IMR-90 (cell line): ENCODE results near the gene TSEN54. TPM values are rescaled to one million over a fixed set of nuclear protein-coding genes. Genes with fewer than 3 reads are reported as not detected.

ENCODE experiments used
- ATAC-seq: fragments of 200-7000 bp; cut with Tn5 transposase; 2 replicates; pipeline ENCODE4 v1.9.1; 2020; ENCODE audit warnings: low read depth, mild to moderate bottlenecking, moderate library complexity
- BruUV-seq: library from RNA; stranded (reverse); fragments of 400-500 nt; replicated peaks from 2 replicates; lab custom pipeline; 2021; lab: Mats Ljungman, UMichigan
- CTCF ChIA-PET: fragments of 300-600 bp; formaldehyde crosslinking; extraction: SDS; loops from one replicate; lab custom pipeline; 2021; ENCODE audit warnings: antibody characterized with exemption; lab: Yijun Ruan, JAX
- POLR2A ChIA-PET: fragments of 300-600 bp; sonication (Branson Sonifier 250); formaldehyde crosslinking; loops from one replicate; lab custom pipeline; 2022; ENCODE audit warnings: antibody characterized with exemption; ENCODE audit not compliant: unreplicated experiment; lab: Charles Lee
- DNase-seq: peaks from one replicate; pipeline ENCODE4 v3.0.0; 2013
- H2AFZ ChIP-seq: replicated peaks from 2 replicates; pipeline ENCODE3; 2013; ENCODE audit warnings: low read length, mild to moderate bottlenecking; ENCODE audit not compliant: poor library complexity
- H2AK5ac ChIP-seq: 2 replicates; pipeline ENCODE4 v1.6.1; 2013; ENCODE audit warnings: low read depth, low read length, inconsistent platforms
- H2AK9ac ChIP-seq: replicated peaks from 2 replicates; pipeline ENCODE3; 2013; ENCODE audit warnings: mild to moderate bottlenecking, low read depth, low read length, moderate library complexity; ENCODE audit not compliant: poor library complexity
- H2BK120ac ChIP-seq: 2 replicates; pipeline ENCODE4 v1.6.1; 2013; ENCODE audit warnings: low read depth, low read length, inconsistent platforms
- H2BK15ac ChIP-seq: 3 replicates; pipeline ENCODE4 v1.6.1; 2013; ENCODE audit warnings: low read depth, low read length, inconsistent platforms
- H2BK20ac ChIP-seq: 2 replicates; pipeline ENCODE4 v1.6.1; 2013; ENCODE audit warnings: low read depth, mild to moderate bottlenecking, inconsistent platforms, low read length, moderate library complexity
- H2BK5ac ChIP-seq: 2 replicates; pipeline ENCODE4 v1.6.1; 2013; ENCODE audit warnings: mild to moderate bottlenecking, low read depth, low read length, inconsistent platforms; ENCODE audit not compliant: poor library complexity, severe bottlenecking
- H3K14ac ChIP-seq: replicated peaks from 2 replicates; pipeline ENCODE4 v1.6.1; 2013; ENCODE audit warnings: low read depth, low read length, inconsistent platforms
- H3K18ac ChIP-seq: 2 replicates; pipeline ENCODE4 v1.6.1; 2013; ENCODE audit warnings: low read depth, low read length, control low read depth
- H3K23ac ChIP-seq: 2 replicates; pipeline ENCODE4 v1.6.1; 2013; ENCODE audit warnings: low read depth, low read length, inconsistent platforms
- H3K27ac ChIP-seq: 2 replicates; pipeline ENCODE4 v1.5.1; 2013; ENCODE audit warnings: mild to moderate bottlenecking, control low read depth, low read length; ENCODE audit not compliant: insufficient read depth
- H3K27me3 ChIP-seq: 2 replicates; pipeline ENCODE4 v1.6.1; 2013; ENCODE audit warnings: low read length; ENCODE audit not compliant: control insufficient read depth, insufficient read depth
- H3K36me3 ChIP-seq: 2 replicates; pipeline ENCODE4 v1.6.1; 2013; ENCODE audit warnings: low read length, mixed read lengths; ENCODE audit not compliant: control insufficient read depth, insufficient read depth
- H3K4ac ChIP-seq: 2 replicates; pipeline ENCODE4 v1.6.1; 2013; ENCODE audit warnings: low read depth, low read length, inconsistent platforms
- H3K4me1 ChIP-seq: 2 replicates; pipeline ENCODE4 v1.6.1; 2013; ENCODE audit warnings: low read length, mixed read lengths; ENCODE audit not compliant: control insufficient read depth, insufficient read depth
- H3K4me2 ChIP-seq: 2 replicates; pipeline ENCODE4 v1.6.1; 2013; ENCODE audit warnings: low read depth, mild to moderate bottlenecking, control low read depth, low read length, moderate library complexity
- H3K4me3 ChIP-seq: 2 replicates; pipeline ENCODE4 v1.5.1; 2013; ENCODE audit warnings: low read depth, mild to moderate bottlenecking, control low read depth, low read length, moderate library complexity; ENCODE audit not compliant: insufficient read depth
- H3K56ac ChIP-seq: 2 replicates; pipeline ENCODE4 v1.6.1; 2013; ENCODE audit warnings: low read length, inconsistent platforms; ENCODE audit not compliant: insufficient read depth; ENCODE audit errors: extremely low read depth
- H3K79me1 ChIP-seq, 2 experiments: 2 replicates each; pipeline ENCODE4 v1.6.1; 2013; ENCODE audit warnings: low read length in 2 of 2, inconsistent platforms in 1 of 2, low read depth in 1 of 2
- H3K9ac ChIP-seq: 2 replicates; pipeline ENCODE4 v1.6.1; 2013; ENCODE audit warnings: low read depth, low read length, control low read depth
- H3K9me1 ChIP-seq: 2 replicates; pipeline ENCODE4 v1.6.1; 2013; ENCODE audit warnings: low read length, inconsistent platforms; ENCODE audit not compliant: insufficient read depth
- H3K9me3 ChIP-seq: 2 replicates; pipeline ENCODE4 v1.6.1; 2013; ENCODE audit warnings: low read length; ENCODE audit not compliant: control insufficient read depth, insufficient read depth
- H4K20me1 ChIP-seq: 2 replicates; pipeline ENCODE4 v1.6.1; 2013; ENCODE audit warnings: low read length, inconsistent platforms; ENCODE audit not compliant: insufficient read depth
- H4K5ac ChIP-seq: 2 replicates; pipeline ENCODE4 v1.6.1; 2013; ENCODE audit warnings: mild to moderate bottlenecking, low read depth, low read length, control low read depth
- H4K8ac ChIP-seq, 2 experiments: 2 replicates each; pipeline ENCODE4 v1.6.1; 2013; ENCODE audit warnings: low read depth in 2 of 2, low read length in 2 of 2, control low read depth in 1 of 2, inconsistent platforms in 1 of 2
- H4K91ac ChIP-seq: 2 replicates; pipeline ENCODE4 v1.6.1; 2013; ENCODE audit warnings: low read depth, low read length, inconsistent platforms; ENCODE audit not compliant: insufficient read depth
- BHLHE40 ChIP-seq: fragments of 150-350 bp; IDR thresholded peaks from 2 replicates; pipeline ENCODE4 v1.6.1; 2016; ENCODE audit warnings: mild to moderate bottlenecking, low read depth, low read length
- CEBPB ChIP-seq: IDR thresholded peaks from 2 replicates; pipeline ENCODE4 v1.6.1; 2012; ENCODE audit warnings: low read depth, low read length, improper control_type of control experiment
- CHD1 ChIP-seq: IDR thresholded peaks from 2 replicates; pipeline ENCODE4 v1.6.1; 2012; ENCODE audit warnings: low read depth, low read length, improper control_type of control experiment
- CTCF ChIP-seq: conservative IDR thresholded peaks from 2 replicates; pipeline ENCODE4 v1.5.1; 2012; ENCODE audit warnings: mild to moderate bottlenecking, low read depth, low read length, improper control_type of control experiment
- ELK1 ChIP-seq: fragments of 150-350 bp; IDR thresholded peaks from 2 replicates; pipeline ENCODE4 v1.6.1; 2016; ENCODE audit warnings: low read depth, mild to moderate bottlenecking, low read length, moderate library complexity, borderline replicate concordance
- FOS ChIP-seq: fragments of 150-350 bp; IDR thresholded peaks from 2 replicates; pipeline ENCODE4 v1.6.1; 2016; ENCODE audit warnings: low read depth, low read length
- MAFK ChIP-seq: IDR thresholded peaks from 2 replicates; pipeline ENCODE4 v1.6.1; 2012; ENCODE audit warnings: low read depth, low read length, improper control_type of control experiment
- MAZ ChIP-seq: IDR thresholded peaks from 2 replicates; pipeline ENCODE4 v1.6.1; 2012; ENCODE audit warnings: low read depth, mild to moderate bottlenecking, low read length, improper control_type of control experiment, moderate library complexity, borderline replicate concordance
- MXI1 ChIP-seq: IDR thresholded peaks from 2 replicates; pipeline ENCODE4 v1.6.1; 2012; ENCODE audit warnings: low read depth, mild to moderate bottlenecking, low read length, moderate library complexity, borderline replicate concordance
- NFE2L2 ChIP-seq: fragments of 150-350 bp; IDR thresholded peaks from 2 replicates; pipeline ENCODE4 v1.6.1; 2016; ENCODE audit warnings: low read depth, mild to moderate bottlenecking, low read length
- POLR2A ChIP-seq: IDR thresholded peaks from 2 replicates; pipeline ENCODE4 v1.6.1; 2012; ENCODE audit warnings: mild to moderate bottlenecking, low read depth, low read length
- RAD21 ChIP-seq: IDR thresholded peaks from 2 replicates; pipeline ENCODE4 v1.6.1; 2012; ENCODE audit warnings: low read length, improper control_type of control experiment
- RCOR1 ChIP-seq: IDR thresholded peaks from 2 replicates; pipeline ENCODE4 v1.6.1; 2012; ENCODE audit warnings: mild to moderate bottlenecking, low read length, improper control_type of control experiment; ENCODE audit not compliant: insufficient replicate concordance
- RFX5 ChIP-seq: IDR thresholded peaks from 2 replicates; pipeline ENCODE4 v1.8.0; 2012; ENCODE audit warnings: low read depth, mild to moderate bottlenecking, low read length, moderate library complexity
- SMC3 ChIP-seq: fragments of 150-350 bp; IDR thresholded peaks from 2 replicates; pipeline ENCODE4 v1.6.1; 2016; ENCODE audit warnings: low read depth, mild to moderate bottlenecking, antibody characterized with exemption, low read length, moderate library complexity
- USF2 ChIP-seq: fragments of 150-350 bp; IDR thresholded peaks from 2 replicates; pipeline ENCODE4 v1.6.1; 2017; ENCODE audit warnings: mild to moderate bottlenecking, antibody characterized with exemption, low read length, low read depth
- WGBS, 2 experiments: methylation state at CpG; one replicate each; pipeline versions ENCODE4 v1.1.5 to v1.1.7; 2013; ENCODE audit warnings: missing lambda C conversion rate in 2 of 2; ENCODE audit not compliant: insufficient read length in 1 of 2; ENCODE audit errors: extremely low coverage in 2 of 2; 5-methylcytosine and 5-hydroxymethylcytosine counted together
- dilution Hi-C: fragments of 300-500 bp; cut with HindIII; formaldehyde crosslinking; loops from one replicate; pipeline ENCODE4 v1.14.3; 2018; ENCODE audit warnings: low sequenced_read_pairs; ENCODE audit not compliant: unreplicated experiment
- in situ Hi-C: fragments of 300-500 bp; cut with MboI; formaldehyde crosslinking; loops from 3 replicates; pipeline ENCODE4 v1.14.3; 2019; ENCODE audit warnings: low sequenced_read_pairs, inconsistent platforms, mixed read lengths
- intact Hi-C: fragments of 100-400 bp; cut with micrococcal nuclease; formaldehyde crosslinking; loops from 2 replicates; pipeline ENCODE4 v1.10.0; 2022
- polyA plus RNA-seq, 3 experiments: library from polyadenylated mRNA; depleted of rRNA; stranded (reverse); fragments of >200 nt; gene quantifications; 2 replicates each; pipeline ENCODE4 v1.2.3, GENCODE V29; 2012; ENCODE audit warnings: low replicate concordance in 1 of 3
- total RNA-seq: library from RNA; depleted of rRNA; stranded (reverse); fragments of >200 nt; gene quantifications from 2 replicates; pipeline ENCODE4 v1.2.3, GENCODE V29; 2012

TSEN54 gene
- total and polyA plus RNA-seq, 2 of the 4 experiments (the other 2 are of a cell fraction) = 7.2 to 14.9 TPM

GRCh38 chr17:75490953-75491649 lies 25.2 kb upstream of the TSEN54 start:
- Histone ChIP-seq H2BK15ac (no peak overlapping the region), H2BK5ac (no peak overlapping the region), H3K9me1 (no peaks in the 10 kb centered on the region; the same call in none of the 2 replicates), H3K27me3 (no peaks in the 10 kb centered on the region), H3K9ac (no peak overlapping the region), H3K27ac (no peak overlapping the region), H3K18ac (no peak overlapping the region), H3K4me3 (no peak overlapping the region), H3K4me1 (no peaks in the 10 kb centered on the region), H3K4ac (no peak overlapping the region), H3K79me1 (peaks cover 0 to 7% of the 10 kb centered on the region in 2 experiments; a peak in 1 of 4 replicates), H2BK120ac (no peak overlapping the region), H3K36me3 (peaks cover 41% of the 10 kb centered on the region), H4K91ac (no peak overlapping the region), H3K9me3 (no peaks in the 10 kb centered on the region), H4K20me1 (no peaks in the 10 kb centered on the region; the same call in 1 of the 2 replicates), H4K5ac (no peak overlapping the region), H3K23ac (no peak overlapping the region), H2AK9ac (no peak overlapping the region), H3K14ac (no peak overlapping the region), H2BK20ac (no peak overlapping the region), H2AK5ac (no peak overlapping the region), H4K8ac (no peak overlapping the region), H3K4me2 (no peak overlapping the region), H2AFZ (no peak overlapping the region), H3K56ac (no peak overlapping the region)
- TF ChIP-seq RAD21 (no peak), MXI1 (no peak), MAFK (no peak), USF2 (no peak), CHD1 (no peak), FOS (no peak), CTCF (no peak), SMC3 (no peak), POLR2A (no peak), RFX5 (no peak), NFE2L2 (no peak), RCOR1 (no peak), CEBPB (no peak), BHLHE40 (no peak), ELK1 (no peak), MAZ (no peak)
- CTCF ChIA-PET = no interaction called here
- 97% methylated on average over 6 of the region's 19 CpGs; no CpG with 5 or more reads in 1 of the 2 experiments for WGBS, 2 experiments
- intact Hi-C loops = no loop called here
- no peak for DNase-seq
- POLR2A ChIA-PET = no interaction called here
- dilution Hi-C loops = no loop called here
- no peak for ATAC-seq
- in situ Hi-C loops = no loop called here
- BruUV-seq = no TSS peak
